ENCODE measurements around the gene TSC22D1.
A peak's percentile ranks its signal among the peaks of the same experiment; 100 is the strongest.
"Not testable (repeated sequence)": the region's sequence is repeated elsewhere in the genome, so short reads cannot be mapped to it uniquely, and the experiment has no call there.

Gene TSC22D1

DNA sequence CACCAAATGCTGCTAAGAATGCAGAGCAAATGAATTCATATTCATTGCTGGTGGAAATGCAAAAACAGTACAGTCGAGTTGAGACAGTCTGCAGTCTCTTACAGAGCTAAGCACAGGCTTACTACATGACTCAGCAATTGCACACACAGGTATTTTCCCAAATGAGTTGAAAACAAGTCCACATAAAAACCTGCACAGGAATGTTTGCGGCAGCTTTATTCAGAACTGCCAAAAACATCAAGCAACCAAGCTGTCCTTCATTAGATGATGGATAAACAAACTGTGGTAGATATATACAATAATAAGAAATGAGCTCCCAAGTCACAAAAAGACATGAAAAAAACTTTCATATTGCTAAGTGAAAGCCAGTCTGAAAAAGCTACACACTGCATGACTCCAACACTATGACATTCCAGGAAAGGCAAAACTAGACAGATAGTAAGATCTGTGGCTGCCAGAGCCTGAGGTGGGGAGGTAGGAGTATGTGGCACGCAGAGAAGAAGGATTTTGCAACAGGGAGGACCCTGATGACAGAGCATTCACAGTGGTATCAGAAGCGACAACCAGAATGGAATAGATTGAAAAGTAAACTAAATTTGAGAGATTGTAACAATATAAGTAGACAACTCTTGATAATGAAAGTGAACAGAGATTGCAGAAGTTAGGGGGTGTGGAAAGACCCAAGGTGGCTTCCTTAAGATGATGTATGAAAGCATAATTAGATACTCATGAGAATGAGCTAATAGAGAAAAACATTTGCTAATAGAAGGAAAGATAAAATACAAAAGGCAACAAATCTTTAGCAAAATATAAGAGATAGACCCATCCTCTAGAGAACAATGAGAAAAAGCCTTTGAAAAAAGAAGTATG, 52.7 kb downstream of the TSC22D1 start:
- TF ChIP-seq, protein P1, sequence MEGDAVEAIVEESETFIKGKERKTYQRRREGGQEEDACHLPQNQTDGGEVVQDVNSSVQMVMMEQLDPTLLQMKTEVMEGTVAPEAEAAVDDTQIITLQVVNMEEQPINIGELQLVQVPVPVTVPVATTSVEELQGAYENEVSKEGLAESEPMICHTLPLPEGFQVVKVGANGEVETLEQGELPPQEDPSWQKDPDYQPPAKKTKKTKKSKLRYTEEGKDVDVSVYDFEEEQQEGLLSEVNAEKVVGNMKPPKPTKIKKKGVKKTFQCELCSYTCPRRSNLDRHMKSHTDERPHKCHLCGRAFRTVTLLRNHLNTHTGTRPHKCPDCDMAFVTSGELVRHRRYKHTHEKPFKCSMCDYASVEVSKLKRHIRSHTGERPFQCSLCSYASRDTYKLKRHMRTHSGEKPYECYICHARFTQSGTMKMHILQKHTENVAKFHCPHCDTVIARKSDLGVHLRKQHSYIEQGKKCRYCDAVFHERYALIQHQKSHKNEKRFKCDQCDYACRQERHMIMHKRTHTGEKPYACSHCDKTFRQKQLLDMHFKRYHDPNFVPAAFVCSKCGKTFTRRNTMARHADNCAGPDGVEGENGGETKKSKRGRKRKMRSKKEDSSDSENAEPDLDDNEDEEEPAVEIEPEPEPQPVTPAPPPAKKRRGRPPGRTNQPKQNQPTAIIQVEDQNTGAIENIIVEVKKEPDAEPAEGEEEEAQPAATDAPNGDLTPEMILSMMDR (IDR thresholded peaks at IDR 0.05; ENCODE audit: extremely low read depth, missing control alignments) = no peak
- DNase-seq (ENCODE audit: low spot score) = peak; percentile 28

DNA sequence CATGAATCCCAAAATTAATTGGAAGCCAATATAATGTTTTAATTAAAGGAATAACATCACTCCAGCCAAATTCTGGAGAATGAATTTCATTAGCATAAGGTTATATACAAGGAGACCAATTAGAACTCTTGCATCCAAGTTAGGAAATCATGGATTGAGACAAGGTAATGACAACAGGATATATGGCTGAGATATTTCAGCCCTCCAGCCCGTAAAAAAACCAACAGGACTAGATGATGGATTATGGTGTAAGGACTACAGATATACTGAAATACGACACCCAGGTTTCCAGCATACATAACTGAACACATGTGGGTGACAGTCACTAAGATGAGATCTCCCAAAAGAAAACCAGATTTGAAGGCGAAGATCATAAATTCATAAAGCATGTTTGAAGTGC, 56.5 kb downstream of the TSC22D1 start:
- TF ChIP-seq, protein P1 (IDR thresholded peaks at IDR 0.05; ENCODE audit: extremely low read depth, missing control alignments) = no peak
- DNase-seq (ENCODE audit: low spot score) = no peak

DNA sequence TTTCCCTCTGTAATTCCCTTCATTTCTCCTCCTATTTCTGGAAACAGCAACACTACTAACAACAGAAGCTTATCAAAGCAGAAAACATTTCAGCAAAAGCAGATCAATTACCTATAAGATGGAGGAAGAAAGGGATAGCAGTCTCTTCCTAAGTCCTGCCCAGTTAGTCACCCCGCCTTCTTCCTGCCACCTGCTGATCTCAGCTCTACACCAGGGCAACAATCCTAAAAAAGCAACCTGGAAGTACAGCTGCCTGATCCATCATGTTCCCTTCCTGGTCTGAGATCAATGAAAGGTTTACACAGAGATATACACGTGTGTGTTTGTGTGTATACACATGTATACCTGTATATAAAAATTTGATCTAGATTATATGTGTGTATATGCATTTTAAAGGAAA, 59.4 kb downstream of the TSC22D1 start:
- TF ChIP-seq, protein P1 (IDR thresholded peaks at IDR 0.05; ENCODE audit: extremely low read depth, missing control alignments) = no peak
- DNase-seq (ENCODE audit: low spot score) = no peak

DNA sequence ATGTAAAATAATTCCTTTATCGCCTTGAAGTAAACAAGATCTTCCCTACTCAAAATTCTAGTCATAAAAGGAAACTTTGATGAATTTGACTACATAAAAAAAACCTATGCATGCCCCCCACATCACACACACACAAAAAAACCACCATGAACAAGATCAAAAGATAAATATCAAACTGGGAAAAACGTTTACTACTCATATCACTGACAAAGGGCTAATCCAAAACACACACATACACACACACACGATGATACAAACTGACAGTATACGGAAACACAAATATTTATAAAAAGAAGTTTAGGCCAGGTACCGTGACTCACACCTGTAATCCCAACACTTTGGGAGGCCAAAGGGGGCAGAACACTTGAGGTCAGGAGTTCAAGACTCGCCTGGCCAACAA, 61.9 kb downstream of the TSC22D1 start:
- TF ChIP-seq, protein P1 (IDR thresholded peaks at IDR 0.05; ENCODE audit: extremely low read depth, missing control alignments) = no peak
- DNase-seq (ENCODE audit: low spot score) = no peak

DNA sequence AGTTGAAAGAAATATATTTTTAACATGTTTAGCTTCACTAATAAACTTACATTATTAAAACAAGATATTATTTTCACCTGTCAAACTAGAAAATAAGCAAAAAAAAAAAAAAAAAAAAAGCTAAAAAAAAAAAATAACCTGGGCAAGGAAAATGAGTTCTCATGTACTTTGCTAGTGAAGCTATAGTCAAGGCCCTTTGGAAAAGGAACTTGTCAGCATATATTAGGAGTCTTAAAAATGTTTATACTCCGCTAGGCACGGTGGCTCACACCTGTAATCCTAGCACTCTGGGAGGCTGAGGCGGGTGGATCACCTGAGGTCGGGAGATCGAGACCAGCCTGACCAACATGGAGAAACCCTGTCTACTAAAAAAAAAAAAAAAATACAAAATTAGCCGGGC, 66.3 kb downstream of the TSC22D1 start:
- not testable (repeated sequence) for DNase-seq (ENCODE audit: low spot score)

DNA sequence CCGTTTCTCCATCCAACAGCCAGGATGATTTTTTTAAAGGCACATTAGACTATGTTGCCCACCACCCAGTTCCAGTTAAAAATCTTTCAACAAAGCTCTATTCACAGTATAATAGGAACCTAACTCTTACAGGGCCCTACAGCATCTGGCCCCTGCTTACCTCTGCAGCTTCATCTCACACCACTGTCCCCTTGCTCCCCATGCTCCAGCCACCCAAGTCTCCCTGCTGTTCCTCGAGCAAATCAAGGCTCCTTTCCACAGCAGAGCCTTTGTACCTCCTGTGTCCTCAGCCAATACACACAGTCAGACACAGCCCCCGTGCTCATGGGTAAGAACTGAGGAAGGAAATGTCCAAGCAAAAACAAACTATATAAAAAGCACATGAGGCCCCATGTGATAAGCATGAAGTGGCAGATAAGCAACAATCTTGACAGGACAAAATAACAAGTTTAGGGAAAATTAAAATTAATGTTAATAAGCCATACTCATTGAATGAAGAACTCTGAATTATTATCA, 67.5 kb downstream of the TSC22D1 start:
- DNase-seq (ENCODE audit: low spot score) = no peak
- TF ChIP-seq, protein P1 (IDR thresholded peaks at IDR 0.05; ENCODE audit: extremely low read depth, missing control alignments) = no peak

DNA sequence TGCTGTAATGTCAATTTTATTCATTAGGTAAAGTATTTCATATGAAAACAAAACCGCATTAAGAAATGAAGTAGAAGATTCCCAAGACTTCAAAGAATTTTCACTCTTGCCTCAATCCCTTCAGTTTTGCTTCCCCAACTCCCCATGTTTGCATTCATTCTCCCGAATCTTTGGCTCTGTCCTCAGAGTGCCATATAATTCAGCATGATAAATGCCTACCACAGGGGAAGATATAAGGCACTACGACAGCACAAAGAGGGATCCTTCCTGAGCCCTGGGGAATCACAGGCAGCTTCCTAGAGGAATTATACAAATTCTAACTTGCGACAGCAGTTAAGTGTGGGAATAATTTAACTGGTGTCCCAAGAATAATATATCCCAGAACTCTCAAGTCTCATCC, 68.5 kb downstream of the TSC22D1 start:
- TF ChIP-seq, protein P1 (IDR thresholded peaks at IDR 0.05; ENCODE audit: extremely low read depth, missing control alignments) = no peak
- no peak for DNase-seq (ENCODE audit: low spot score)

DNA sequence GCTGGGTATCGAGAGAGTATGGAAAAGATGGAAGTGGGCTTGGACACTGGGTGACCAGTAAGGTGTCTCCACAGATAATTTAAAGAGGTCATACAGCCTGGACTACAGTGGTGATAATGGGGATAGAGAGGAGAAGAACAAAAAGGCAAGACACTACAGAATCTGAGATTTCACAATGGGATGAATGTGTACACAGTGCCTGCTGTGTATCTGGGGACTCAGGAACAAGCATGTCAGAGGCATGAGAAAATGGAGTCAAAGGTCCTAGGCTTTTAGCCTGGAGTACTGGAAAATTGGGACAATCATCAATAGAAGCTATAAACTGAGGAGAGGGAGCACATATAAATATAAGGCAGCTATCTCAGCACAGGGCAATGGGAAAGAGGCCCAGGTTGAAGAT, 69.4 kb downstream of the TSC22D1 start:
- DNase-seq (ENCODE audit: low spot score) = no peak
- TF ChIP-seq, protein P1 (IDR thresholded peaks at IDR 0.05; ENCODE audit: extremely low read depth, missing control alignments) = no peak
